ENCODE data around the gene CCDC85A. TPM values are rescaled to one million over a fixed set of nuclear protein-coding genes. Genes with fewer than 3 reads are reported as not detected.

CCDC85A gene
- total RNA-seq, 1 experiment from 2014 or later: 1.1 TPM

GRCh38 chr2:56267415-56267788 is 83.6 kb downstream of the CCDC85A start:
- no peak overlapping the region for H3K4me2 ChIP-seq (ENCODE audit: low read length)
- no peak for TF ChIP-seq CTCF (conservative IDR thresholded peaks at IDR 0.05; ENCODE audit: low read depth, low read length)
- TF ChIP-seq EZH2phosphoT487 (IDR thresholded peaks at IDR 0.05; ENCODE audit: borderline replicate concordance, low read length): no peak
- TF ChIP-seq EZH2 (IDR thresholded peaks at IDR 0.05; ENCODE audit: low read length, unreplicated experiment): no peak
- no peaks in the 10 kb centered on the region for H3K4me1 ChIP-seq (ENCODE audit: insufficient read depth, low read length)
- no peaks in the 10 kb centered on the region for H3K9me3 ChIP-seq (ENCODE audit: low read length)
- no peaks in the 10 kb centered on the region for H3K79me2 ChIP-seq (ENCODE audit: low read length)
- BruUV-seq (replicated peaks): no TSS peak
- no peak overlapping the region for H2AFZ ChIP-seq (ENCODE audit: low read length)
- H3K27me3 ChIP-seq (ENCODE audit: low read length): peaks cover 41% of the 10 kb centered on the region
- no peak overlapping the region for H3K9ac ChIP-seq (ENCODE audit: low read length)
- H4K20me1 ChIP-seq (ENCODE audit: low read length): no peaks in the 10 kb centered on the region
- ChIA-PET CTCF (no interaction called here), POLR2A (ENCODE audit: unreplicated experiment) (no interaction called here)
- intact Hi-C loops (cut with micrococcal nuclease): no loop called here
- DNase-seq (no peak), ATAC-seq (no peak)
- H3K4me3 ChIP-seq (ENCODE audit: low read length): no peak overlapping the region
- no peaks in the 10 kb centered on the region for H3K9me2 ChIP-seq (replicated peaks; ENCODE audit: low read length)
- H3K36me3 ChIP-seq (ENCODE audit: low read depth, low read length): no peaks in the 10 kb centered on the region
- H3F3A ChIP-seq (ENCODE audit: low read length, unreplicated experiment): no peaks in the 10 kb centered on the region
- H3K27ac ChIP-seq (ENCODE audit: low read length): no peak overlapping the region

- Histone ChIP-seq H3K4me3 (ENCODE audit: low read length) (no peak overlapping the region), H3K27ac (ENCODE audit: low read length) (no peak overlapping the region), H2AFZ (ENCODE audit: low read length) (no peak overlapping the region), H3K27me3 (ENCODE audit: low read length) (peaks cover 41% of the 10 kb centered on the region), H3F3A (ENCODE audit: low read length, unreplicated experiment) (no peaks in the 10 kb centered on the region), H3K9me2 (replicated peaks; ENCODE audit: low read length) (no peaks in the 10 kb centered on the region), H3K4me1 (ENCODE audit: insufficient read depth, low read length) (no peaks in the 10 kb centered on the region), H3K9ac (ENCODE audit: low read length) (no peak overlapping the region), H3K79me2 (ENCODE audit: low read length) (no peaks in the 10 kb centered on the region), H3K4me2 (ENCODE audit: low read length) (no peak overlapping the region), H3K36me3 (ENCODE audit: low read depth, low read length) (no peaks in the 10 kb centered on the region), H4K20me1 (ENCODE audit: low read length) (no peaks in the 10 kb centered on the region), H3K9me3 (ENCODE audit: low read length) (no peaks in the 10 kb centered on the region)
- no TSS peak for BruUV-seq (replicated peaks)
- no peak for ATAC-seq
- TF ChIP-seq EZH2 (IDR thresholded peaks at IDR 0.05; ENCODE audit: low read length, unreplicated experiment): no peak
- no peak for TF ChIP-seq EZH2phosphoT487 (IDR thresholded peaks at IDR 0.05; ENCODE audit: borderline replicate concordance, low read length)
- no peak for TF ChIP-seq CTCF (conservative IDR thresholded peaks at IDR 0.05; ENCODE audit: low read depth, low read length)
- CTCF ChIA-PET: no interaction called here
- POLR2A ChIA-PET (ENCODE audit: unreplicated experiment): no interaction called here
- no peak for DNase-seq
- intact Hi-C loops (cut with micrococcal nuclease): no loop called here
Measured at GRCh38 chr2:56268856-56269255, 85.1 kb downstream of the CCDC85A start.

GRCh38 chr2:56271275-56271674 is 87.5 kb downstream of the CCDC85A start:
- CTCF ChIA-PET: no interaction called here

More at GRCh38 chr2:56271275-56271674, 87.5 kb downstream of the CCDC85A start:
- Histone ChIP-seq H3K9ac (ENCODE audit: low read length) (no peak overlapping the region), H3K4me2 (ENCODE audit: low read length) (no peak overlapping the region), H3K79me2 (ENCODE audit: low read length) (no peaks in the 10 kb centered on the region), H2AFZ (ENCODE audit: low read length) (no peak overlapping the region), H3K27ac (ENCODE audit: low read length) (no peak overlapping the region), H3F3A (ENCODE audit: low read length, unreplicated experiment) (no peaks in the 10 kb centered on the region), H3K9me3 (ENCODE audit: low read length) (no peaks in the 10 kb centered on the region), H3K4me1 (ENCODE audit: insufficient read depth, low read length) (no peaks in the 10 kb centered on the region), H3K27me3 (ENCODE audit: low read length) (peaks cover 55% of the 10 kb centered on the region), H4K20me1 (ENCODE audit: low read length) (no peaks in the 10 kb centered on the region), H3K36me3 (ENCODE audit: low read depth, low read length) (no peaks in the 10 kb centered on the region), H3K4me3 (ENCODE audit: low read length) (no peak overlapping the region), H3K9me2 (replicated peaks; ENCODE audit: low read length) (no peaks in the 10 kb centered on the region)
- no peak for TF ChIP-seq EZH2 (IDR thresholded peaks at IDR 0.05; ENCODE audit: low read length, unreplicated experiment)
- no peak for TF ChIP-seq CTCF (conservative IDR thresholded peaks at IDR 0.05; ENCODE audit: low read depth, low read length)
- TF ChIP-seq EZH2phosphoT487 (IDR thresholded peaks at IDR 0.05; ENCODE audit: borderline replicate concordance, low read length): no peak
- POLR2A ChIA-PET (ENCODE audit: unreplicated experiment): no interaction called here
- no peak for ATAC-seq
- no TSS peak for BruUV-seq (replicated peaks)
- no peak for DNase-seq
- intact Hi-C loops (cut with micrococcal nuclease): no loop called here
